DMS79 treated with DMSO at 0.1 percent for 48 hours (cell line): ENCODE data around the gene LGALS7.
"Not testable (repeated sequence)": the region's sequence is repeated elsewhere in the genome, so short reads cannot be mapped to it uniquely, and the experiment has no call there.

Experiments
- DNase-seq: peaks from one replicate; lab custom pipeline; 2025; lab: John Stamatoyannopoulos, UW

Gene LGALS7

DNA sequence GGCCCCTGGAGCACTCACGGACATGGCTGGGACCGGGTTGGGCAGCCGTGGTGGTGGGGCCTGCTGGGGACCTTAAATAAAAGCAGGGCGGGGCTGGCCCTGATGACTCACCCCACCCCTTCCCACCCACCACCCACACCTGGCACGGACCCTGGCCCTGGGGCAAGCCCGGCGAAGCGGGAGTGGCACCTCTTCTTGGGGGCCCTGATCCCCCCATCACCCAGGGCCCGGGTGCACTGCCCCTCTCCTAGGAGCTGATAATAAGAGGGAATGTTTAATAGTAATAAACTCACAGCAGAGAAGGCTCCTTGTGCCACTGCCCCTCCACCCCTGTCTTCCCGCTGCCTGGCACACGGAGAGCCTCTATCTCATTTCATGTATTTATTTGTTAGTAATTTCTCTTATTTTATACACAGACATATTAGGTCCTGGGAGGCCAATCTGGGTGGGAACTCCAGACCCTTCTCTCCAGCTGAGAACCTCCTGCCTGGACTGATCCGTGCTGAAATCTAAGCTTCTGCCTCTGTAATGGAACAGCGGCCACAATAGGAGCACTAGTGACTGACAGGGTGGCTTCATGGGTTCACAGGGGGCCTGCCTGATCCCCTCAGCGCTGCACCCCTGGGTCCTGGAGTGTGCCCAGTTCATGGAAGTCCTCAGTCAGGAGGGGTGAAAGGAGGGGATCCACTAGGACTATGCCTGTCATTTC, at the start of gene LGALS7:
Gene LGALS7 (minus strand): TSS at position 49 of the 709 bp plus-strand sequence. CDS start 25 bp downstream, at position 24.
- no peak for DNase-seq

DNA sequence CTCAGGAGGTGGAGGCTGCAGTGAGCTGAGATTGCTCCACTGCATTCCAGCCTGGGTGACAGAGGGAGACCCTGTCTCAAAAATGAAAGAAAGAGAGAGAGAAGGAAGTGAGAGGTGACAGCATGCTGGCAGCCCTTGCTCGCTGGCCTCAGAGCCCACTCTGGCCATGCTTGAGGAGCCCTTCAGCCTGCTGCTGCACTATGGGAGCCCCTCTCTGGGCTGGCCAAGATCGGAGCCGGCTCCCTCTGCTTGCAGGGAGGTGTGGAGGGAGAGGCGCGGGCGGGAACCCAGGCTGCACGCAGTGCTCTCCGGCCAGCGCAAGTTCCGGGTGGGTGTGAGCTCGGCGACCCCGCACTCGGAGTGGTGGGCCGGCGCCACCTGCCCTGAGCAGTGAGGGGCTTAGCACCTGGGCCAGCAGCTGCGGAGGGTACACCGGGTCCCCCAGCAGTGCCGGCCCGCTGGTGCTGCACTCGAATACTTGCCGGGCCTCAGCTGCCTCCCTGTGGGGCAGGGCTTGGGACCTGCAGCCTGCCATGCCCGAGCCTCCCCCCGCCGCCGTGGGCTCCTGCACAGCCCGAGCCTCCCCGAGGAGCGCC, 48.0 kb upstream of the LGALS7 start:
- DNase-seq = not testable (repeated sequence)

DNA sequence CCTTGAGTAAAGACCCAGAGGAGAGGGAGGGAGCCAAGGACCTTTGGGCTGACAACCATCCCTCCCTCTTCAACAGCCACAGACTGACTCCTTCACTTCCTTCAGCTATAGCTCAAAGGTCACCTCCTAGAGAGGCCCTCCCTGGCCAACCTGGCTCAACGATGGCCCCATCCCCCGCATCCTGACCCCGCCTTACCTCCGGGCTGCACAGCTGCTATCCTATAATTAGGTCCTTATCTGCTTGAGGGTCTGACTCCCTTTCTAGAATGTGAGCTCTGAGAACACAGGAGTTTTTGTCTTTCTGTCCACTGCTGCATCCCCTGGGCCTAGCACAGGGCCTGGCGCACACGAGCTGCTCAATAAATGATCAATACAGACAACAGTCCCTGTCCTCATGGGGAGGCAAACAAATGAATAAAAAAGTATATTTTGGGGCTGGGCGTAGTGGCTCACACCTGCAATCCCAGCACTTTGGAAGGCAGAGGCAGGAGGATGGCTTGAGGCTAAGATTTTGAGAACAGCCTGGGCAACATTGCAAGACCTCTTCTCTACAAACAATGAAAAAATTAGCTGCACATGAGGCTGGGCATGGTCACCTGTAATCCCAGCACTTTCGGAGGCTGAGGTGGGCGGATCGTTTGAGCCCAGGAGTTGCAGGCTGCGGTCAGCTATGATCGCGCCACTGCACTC, 46.1 kb upstream of the LGALS7 start:
- DNase-seq = no peak

DNA sequence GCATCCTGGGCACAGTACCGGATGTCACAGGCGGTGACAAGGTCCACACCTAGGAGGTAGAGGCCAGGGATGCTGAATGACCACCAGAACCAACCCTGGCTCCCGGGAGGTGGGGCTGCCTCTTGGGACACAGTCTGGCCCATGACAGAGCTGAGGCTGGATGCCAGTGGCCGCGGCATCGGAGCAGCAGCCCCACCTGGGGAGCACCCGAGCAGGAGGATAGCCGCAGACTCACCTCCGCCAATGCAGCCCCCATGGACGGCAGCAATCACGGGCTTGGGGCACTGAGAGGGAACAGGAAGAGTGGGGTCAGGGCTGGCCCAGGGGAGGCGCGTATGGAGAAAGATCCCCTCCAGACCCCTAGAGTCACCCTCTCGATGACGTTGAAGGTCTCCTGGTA, 43.8 kb upstream of the LGALS7 start:
- DNase-seq = no peak

DNA sequence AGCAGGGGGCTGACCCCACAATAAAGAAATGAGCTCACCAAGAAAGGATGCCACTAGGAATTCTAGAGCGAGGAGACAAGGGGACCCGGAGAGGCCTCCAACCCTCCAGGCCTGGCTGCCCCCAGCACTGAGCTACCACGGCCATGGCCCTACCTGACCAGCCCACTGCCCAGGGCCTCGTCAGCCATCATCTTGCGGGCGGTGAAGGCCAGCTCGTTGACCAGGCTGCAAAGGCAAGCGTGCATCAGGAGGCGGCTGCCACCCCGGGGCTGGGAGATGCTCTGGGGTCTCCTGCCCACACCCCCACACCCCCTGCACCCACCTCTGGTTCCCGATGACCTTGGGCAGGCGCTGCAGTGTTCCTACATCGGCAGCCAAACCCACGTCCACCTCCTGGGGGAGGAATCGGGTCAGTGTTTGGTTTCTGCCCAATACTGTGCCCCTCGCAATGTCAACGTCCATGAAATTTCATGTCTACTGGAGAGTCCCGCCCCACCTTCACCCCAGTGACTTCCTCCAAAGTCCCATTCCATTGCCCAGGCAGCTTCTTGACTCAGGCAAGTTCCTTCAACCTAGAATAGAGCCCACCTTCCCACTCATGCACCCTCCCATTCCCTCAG, 42.9 kb upstream of the LGALS7 start:
- no peak for DNase-seq

DNA sequence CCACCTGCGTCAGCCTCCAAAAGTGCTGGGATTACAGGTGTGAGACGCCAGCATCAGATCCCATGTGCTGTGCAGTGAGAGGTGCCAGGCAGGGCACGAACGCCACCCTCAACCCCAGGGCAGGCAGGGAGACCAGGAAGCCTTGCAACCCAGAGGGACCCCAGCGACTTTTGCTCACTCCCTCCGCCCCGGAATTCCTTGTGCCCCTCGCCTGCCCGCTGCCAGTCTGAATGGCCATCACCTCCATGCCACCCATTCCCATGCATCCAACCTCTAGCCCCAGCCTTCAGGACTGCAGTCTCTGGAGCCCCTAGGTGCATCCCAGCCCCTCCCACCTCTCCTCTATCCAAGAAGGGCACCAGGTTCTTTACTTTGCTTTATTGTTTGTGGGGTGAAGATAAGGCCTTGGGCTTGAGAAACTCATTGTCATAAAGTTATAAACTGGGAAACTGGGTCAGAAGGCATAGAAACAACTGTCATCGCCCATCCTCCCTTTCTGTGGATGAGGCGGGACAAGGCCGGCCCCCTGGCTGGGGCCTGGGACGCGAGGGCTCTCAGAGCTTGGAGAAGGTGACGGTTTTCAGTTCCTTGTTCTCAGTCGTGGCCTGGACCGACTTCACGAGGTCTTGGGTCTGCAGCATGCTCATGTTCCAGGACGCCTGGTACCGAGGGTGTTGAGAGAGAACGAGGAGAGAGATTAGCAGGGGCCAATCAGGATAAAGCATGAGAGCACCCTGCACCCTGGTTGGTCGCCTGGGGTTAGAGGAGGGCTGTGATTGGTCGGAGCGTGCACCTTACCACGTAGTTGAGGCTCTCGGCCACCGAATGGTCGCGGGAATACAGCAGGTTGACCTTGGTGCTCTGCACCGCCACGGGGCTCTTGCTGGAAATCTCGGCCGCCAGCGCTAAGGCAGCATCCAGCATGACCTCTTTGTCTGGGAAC, 42.0 kb upstream of the LGALS7 start:
- no peak for DNase-seq

DNA sequence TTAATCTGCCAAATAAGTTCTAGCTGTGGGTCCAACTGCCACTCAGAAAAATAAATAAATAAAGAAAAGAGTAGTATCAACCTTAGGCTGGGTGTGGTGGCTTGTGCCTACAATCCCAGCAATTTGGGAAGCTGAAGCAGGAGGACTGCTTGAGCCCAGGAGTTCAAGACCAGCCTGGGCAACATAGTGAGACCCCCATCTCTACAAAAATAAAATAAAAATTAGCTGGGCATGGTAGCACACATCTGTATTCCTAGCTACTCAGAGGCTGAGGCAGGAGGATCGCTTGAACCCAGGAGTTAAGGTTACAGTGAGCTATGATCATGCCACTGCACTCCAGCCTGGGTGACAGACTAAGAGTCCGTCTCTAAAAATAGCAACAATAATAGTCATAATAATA, 40.6 kb upstream of the LGALS7 start:
- not testable (repeated sequence) for DNase-seq

DNA sequence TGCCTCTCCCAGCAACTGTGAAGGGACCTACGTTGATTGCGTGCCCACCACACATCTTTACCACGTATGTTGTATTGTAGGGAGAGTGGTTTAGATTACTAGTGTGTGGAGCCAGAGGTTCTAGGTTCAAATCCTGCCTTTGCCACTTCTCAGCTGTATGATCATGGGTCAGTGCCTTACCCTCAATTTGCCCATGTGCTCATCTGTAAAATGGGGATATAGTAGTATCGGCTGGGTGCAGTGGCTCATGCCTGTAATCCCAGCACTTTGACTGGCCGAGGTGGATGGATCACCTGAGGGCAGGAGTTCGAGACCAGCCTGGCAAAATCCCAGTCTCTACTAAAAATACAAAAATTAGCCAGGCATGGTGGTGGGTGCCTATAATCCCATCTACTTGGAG, 40.0 kb upstream of the LGALS7 start:
- no peak for DNase-seq

DNA sequence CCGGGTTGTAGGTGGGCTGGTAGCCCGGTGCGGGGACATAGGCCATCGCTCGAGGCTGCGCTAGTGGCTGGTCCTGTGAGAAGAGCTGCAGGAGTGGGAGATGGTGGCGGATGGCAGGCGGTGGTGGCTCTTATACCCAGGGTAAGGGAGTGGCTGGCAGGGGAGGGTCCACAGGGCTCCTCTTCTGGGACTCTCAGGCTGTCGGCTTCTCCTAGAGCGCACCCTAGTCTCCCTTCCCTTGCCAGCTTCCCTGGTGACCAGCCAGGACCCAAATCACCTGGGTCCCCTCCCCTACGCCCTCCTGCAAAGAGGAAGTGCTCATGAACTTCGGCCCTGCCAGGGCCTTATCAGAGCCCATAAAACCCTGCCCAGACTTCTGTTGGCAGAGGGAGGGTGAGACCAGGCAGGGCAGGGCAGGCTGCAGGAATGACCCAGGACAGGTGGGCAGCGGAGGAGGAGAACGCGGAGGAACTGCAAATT, 39.6 kb upstream of the LGALS7 start, which contains the start of gene LGALS4:
Gene LGALS4 (minus strand): TSS at position 105 of the 480 bp plus-strand sequence. CDS start 59 bp downstream, at position 46.
- DNase-seq = no peak

DNA sequence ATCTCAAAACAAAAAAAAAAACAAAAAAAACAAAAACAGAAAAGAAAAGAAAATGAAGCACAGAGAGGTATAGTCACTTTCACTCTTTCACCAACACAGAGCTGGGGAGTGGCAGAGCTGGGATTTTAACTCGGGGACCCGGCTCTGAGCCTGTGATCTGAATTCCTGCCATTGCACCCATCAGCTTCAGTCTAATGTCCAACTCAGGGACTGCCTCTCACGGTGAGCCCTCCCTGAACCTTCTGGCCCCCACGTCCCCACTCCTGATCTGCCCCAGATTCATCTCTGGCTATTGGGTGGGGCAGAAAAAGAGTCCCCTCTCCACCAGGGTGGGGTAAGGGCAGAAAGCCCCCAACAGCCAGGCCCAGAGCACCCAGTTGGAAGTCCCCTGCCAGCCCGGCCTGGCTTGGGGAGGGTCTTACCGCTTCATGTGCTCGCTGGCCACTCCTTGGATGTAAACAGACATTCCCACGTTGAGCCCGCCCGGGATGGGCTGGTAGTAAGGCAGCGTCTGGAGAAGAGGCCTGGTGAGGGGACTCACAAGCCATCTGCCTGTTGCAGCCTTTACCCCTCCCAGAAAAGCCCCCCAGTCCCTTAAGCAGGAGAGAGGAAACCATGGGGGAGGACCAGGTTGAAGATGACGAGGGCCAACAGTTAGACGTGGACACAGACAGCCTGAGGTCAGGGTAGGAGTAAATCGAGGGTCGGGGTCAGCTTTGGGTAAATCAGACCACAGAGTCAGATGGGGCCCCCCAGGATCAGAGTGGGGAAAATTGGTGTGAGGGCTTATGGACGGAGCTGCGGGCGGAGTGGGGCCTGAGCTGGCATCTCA, 38.9 kb upstream of the LGALS7 start:
- no peak for DNase-seq

DNA sequence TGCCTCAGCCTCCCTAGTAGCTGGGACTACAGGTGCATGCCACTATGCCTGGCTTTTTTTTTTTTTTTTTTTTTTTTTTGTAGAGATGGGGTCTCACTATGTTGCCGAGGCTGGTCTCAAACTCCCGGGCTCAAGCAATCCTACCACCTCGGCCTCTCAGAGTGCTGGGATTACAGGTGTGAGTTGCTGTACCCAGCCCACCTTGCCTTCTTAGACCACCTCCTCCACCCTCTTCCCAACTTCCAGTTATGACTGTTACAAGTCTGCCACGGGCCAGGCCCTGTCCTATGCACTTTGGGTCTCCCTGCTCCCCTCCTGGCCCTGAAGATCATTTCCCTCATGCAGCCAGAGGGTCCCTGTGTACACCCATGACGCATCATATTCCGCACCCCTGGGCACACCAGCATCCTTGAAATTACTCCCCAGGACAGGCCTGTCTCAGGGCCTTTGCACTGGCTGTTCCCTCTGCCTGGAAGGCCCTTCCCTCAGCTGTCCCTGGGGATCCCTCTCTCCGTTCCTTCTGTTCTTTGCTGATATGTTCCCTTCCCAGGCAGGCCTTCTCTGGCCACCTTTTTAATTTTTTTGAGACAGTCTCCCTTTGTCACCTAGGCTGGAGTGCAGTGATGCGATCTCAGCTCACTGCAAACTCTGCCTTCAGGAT, 36.4 kb upstream of the LGALS7 start:
- no peak for DNase-seq

DNA sequence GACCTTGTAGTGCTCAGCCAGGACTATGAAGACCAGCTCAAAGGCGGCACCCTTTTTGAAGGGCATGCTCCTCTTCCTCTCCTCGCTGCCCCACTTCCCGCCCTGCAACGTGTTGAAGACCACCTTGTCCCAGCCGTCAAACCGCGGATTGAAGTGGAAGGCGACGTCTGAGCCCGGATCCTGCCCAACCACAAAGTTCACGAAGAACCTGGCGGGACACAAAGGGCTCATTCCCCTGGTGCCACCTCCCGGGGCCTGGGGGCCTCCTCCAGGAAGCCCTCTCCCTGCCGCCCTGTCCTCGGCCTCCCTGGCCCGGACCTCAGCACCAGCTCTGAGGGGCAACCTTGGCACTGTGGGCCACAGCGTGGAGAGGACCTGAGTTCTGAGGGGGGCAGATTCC, 35.4 kb upstream of the LGALS7 start:
- no peak for DNase-seq

DNA sequence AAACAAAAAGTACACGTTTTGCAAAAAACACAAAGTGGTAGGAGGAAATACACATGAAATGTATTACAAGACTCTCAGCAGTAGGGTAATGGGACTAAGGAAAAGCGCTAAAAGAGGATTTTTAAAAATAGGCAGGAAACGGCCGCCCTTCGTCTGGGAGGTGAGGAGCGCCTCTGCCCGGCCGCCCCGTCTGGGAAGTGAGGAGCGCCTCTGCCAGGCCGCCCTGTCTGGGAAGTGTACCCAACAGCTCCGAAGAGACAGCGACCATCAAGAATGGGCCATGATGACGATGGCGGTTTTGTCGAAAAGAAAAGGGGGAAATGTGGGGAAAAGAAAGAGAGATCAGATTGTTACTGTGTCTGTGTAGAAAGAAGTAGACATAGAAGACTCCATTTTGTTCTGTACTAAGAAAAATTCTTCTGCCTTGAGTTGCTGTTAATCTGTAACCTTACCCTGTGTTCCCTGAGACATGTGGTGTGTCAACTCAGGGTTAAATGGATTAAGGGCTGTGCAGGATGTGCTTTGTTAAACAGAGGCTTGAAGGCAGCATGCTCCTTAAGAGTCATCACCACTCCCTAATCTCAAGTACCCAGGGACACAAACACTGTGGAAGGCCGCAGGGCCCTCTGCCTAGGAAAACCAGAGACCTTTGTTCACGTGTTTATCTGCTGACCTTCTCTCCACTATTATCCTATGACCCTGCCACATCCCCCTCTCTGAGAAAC, 34.2 kb upstream of the LGALS7 start:
- peak; percentile 4 for DNase-seq

DNA sequence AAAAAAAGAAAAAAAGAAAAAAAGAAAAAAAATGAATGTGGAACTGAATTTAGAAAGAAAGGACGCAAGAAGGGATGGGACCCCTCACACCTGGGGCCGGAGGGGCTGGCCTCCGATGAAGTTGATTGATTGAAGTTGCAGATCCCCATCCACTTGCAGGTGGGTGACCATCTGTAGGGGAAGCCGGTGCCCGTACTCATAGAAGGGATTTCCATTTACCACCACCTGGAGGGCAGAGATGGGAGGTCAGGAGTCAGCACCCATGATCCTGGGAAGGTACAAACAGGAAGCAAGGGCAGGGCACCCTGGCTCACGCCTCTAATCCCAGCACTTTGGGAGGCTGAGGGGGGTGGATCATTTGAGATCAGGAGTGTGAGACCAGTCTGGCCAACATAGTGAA, 33.1 kb upstream of the LGALS7 start:
- DNase-seq = no peak

DNA sequence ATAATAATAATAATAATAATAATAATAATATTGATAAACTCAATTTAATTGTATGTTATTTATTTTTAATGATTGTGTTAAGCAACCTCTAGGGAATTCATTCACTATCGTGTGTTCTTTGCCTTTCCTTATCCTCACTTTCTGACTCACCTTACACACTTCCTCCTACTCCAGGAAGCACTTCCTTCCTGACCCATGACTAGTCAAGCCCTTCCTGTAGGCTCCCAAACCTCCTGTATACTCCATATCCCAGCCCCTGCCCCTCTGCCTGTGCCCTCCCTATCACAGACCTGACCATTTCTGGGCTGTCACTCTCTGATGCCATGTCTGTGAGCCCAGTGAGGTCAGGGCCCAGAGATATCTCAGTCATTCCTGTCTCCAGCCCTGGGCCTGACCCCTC, 31.9 kb upstream of the LGALS7 start:
- no peak for DNase-seq

DNA sequence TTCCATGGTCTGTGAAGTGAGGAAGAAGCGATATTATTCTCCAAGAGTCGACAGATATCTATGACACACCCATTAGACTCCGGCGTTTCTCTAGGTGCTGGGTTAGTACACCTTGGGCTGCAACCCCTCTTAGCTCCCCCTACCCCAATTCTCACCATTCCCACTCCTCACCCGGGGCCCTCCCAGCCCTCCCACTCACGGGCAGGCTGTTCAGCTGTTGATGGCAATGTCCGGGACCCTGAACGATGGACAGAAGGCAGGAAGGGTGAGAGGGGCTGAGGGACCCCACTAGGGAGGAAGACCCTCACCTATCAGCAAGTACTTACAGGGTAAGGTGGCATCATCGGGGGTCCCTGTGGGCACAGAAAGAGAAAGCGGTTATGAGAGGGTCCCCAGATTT, 30.2 kb upstream of the LGALS7 start:
- DNase-seq = no peak

DNA sequence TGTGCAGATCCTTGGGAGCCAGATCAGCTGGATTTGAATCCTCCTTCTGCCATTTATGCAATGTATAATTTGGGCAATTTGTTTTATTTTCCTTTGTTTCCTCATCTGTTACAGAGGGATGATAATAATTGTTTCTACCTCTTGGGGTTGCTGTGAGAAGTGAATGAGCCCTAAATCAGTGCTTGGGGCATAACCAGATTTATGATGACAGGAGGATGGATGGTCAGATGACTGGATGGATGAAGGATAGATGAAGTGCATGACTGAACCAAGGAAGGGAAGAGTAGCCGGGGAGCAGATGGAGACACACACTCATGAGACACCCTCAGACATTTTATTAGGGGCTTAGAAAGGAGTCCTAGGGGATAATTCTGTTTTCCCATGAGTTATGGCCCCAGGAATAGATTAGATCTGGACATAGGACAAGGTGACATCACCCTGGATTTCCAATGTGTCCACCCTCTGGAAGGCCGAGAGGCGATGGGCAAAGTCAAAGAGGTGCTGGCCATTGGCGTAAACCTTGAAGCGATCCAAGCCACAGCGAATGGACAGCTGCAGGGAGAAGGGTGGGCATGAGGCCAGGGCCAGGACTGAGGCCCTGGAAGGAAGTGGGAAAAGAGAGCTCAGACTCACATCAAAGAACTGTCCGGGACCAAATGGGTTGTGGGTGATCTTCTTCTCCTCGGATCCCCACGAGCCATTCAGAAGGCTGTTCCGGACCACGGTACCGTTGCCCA, 28.2 kb upstream of the LGALS7 start:
- DNase-seq = no peak

DNA sequence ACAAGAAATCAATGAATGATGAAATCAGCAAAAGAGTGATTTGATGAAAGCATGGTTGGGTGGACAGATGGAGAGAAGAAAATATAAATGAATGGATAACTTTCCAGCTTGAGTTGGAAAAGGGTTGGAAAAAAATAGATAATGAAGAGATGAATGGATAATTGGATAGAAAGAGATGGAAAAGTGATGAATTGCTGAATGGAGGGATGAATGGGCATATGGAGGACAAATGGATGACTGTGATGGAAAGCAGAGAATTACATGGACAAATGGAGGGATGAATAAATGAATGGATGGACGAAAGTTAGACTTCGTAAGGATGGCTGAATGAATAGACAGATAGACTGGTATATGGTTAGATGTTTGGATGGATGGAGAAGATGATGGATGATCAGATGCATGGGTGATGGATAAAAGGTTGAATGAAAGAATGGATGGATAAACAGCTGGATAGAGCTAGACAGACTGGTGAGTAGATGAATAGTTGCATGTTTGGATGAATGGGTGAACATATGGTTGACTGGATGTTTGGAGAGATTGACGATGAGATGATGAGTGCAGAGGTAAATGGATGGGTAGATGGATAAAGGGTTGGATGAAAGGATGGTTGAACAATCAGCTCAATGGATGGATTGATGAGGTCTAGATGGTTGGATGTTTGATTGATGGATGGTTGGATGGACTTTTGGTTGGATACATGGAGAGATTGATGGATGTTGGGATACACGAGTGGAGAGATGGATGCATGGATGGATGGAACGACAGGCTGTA, 27.4 kb upstream of the LGALS7 start:
- no peak for DNase-seq
